Measurements from ENCODE around the gene NLRP6.

Gene NLRP6

DNA sequence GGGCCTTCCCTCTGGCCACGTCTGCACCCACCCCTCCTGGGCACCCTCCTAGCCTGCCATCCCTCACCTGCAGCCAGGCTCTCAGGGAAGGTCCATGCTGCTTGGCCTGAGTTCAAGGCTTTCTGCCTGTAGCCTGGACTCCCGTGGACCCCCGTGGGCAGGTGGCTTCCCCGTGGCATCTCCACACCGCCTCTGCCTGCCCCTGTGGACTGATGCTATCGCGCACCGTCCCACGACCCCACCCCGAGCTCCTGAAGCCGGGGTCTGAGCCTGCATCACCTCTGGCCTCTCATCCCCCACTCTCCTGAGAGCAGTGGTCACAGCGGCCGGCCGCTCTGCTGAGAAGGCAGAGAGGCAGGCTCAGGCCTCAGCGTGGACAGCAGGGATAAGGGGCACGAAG, 16.6 kb downstream of the NLRP6 start:
- DNase-seq, result no peak

DNA sequence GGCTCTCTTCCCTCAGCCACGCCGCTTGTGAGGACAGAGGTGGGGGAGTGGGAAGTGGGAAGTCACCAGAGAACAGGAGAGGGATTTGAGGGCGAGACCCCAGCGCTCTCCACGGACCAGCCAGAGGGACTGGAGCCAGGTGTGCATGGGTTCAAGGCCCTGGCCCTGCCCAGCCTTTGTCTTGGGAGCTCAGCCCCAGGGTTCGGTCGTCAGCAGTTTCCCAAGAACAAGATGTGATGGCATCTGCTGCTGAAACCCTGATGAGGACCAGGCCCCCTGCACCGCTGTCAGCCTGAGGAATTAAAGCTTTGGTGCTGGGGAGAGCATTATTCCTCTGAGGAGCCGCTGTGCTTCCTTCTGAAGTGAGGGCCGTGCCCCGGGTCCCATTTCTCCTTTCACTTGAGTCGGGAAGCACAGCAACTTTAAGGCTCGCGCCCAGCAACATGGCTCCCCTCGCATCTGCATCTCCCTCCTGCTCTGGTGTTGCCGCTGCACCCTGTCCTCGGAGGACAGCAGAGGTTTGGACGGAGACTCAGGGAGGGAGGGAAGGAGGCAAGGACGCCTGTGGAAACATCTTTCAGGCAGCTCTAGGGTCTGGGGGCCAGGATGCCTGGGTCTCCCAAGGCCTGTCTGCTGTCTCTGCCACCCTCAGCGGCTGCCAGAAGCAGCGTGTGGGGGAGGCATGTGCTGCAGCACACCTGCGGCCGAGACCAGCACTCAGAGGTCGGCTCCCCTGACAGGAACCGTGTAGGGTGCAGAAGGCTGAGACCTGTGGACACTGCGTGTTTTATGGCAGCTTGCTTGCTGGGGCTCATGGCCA, 17.4 kb downstream of the NLRP6 start:
- no peak for DNase-seq

- no peak for DNase-seq
These were observed 18.2 kb downstream of the NLRP6 start for GRCh38 chr11:296171-297050.

DNA sequence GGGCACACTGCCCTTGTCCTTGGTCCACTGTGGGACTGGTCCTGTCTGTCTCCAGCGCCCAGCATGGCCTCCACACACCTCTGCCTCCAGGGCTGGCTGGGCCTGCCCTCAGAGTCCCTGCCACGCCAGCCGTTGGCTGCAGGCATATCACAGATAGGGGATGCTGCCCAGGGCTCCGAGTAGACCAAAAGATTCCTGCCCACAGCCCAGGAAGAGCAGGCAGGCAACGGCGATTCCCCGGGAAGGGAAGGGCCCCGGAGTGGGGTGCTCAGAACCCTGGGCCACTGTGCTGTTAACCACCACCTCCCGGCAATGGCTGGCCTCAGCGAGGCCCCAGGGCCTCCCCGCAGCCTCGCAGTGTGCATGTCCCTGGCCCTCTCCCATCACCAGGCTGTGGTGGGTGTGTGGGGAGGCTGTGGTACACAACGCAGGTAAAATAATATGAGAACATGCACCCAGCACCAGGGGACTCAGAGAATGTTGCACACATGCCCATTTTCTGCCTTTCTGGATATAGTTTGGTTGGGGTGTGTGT, 18.9 kb downstream of the NLRP6 start:
- no peak for DNase-seq

GRCh38 chr11:297586-298405, 19.6 kb downstream of the NLRP6 start:
- DNase-seq, result peak; percentile 65

DNA sequence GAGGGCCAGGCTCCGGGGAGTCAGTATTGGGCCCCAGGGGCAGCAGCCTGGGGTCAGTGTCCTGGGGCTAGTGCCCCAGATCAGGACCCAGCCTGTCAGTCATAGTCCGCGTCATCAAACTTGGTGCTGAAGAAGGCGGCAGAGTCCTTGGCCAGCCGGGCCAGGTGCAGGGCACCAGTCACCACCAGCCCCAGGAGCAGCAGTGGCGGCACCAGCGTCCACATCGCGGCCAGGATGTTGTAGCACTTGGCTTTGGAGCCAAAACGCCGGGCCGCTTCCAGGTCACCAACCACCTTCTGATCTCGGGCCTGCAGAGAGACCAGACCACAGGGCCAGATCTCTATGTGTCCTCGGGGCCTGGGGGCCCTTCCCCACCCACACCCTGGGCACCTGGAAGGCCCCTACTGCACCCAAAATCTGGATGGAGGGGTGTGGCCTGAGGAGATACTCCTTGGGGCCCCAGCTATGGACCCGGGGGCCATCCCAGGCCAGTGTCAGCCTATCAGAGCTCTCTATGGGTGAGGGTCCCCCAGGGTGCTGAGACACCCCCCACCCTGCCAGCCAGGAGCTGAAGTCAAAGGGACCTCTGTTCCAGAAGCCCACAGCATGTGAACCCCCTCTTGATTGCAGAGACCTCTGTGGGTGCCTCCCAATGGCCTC, 20.3 kb downstream of the NLRP6 start:
- no peak for DNase-seq

DNA sequence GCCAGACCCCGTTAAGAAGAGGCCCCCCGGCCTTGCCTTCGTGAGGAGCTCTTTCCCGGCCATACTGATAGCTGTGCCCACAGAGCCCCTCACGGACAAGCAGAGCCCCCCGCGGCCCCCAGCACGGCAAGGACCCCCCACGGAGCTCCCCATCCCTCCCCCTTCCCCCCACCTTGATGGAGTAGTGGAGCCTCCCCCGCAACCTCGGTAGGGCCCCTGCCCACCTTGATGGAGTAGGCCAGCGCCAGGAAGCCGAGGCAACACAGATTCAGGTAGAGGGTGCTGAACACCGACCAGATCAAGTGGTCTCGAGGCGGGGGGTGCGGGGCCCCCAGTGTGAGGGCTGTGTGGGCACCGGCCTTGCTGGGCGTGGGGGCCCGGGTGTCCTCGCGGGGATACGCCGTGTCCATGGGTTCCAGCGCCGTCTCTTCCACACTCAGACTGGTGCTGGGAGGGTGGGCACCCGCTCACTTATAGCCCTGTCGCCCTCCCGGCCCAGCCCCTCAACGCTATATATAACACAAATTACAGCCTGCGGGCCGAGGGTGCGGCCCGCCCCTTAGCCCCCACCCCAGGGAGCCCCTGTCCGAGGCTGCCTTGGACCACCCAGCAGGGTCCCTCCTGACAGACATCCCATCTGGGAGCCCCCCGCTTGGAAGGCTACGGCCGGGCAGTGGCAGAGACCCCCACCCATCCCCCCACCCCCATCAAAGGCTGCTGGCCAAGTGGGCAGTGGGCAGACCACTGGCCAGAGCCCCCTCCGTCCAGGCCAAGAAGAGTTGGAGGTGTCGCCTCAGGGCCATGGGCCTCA, 21.1 kb downstream of the NLRP6 start, which contains the start of gene IFITM5:
Gene IFITM5 (minus strand): TSS at position 446 of the 811 bp plus-strand sequence. CDS start 36 bp downstream, at position 410.
- no peak for DNase-seq

- DNase-seq, result peak; percentile 67
These were observed 21.9 kb downstream of the NLRP6 start for GRCh38 chr11:299951-300735.

DNA sequence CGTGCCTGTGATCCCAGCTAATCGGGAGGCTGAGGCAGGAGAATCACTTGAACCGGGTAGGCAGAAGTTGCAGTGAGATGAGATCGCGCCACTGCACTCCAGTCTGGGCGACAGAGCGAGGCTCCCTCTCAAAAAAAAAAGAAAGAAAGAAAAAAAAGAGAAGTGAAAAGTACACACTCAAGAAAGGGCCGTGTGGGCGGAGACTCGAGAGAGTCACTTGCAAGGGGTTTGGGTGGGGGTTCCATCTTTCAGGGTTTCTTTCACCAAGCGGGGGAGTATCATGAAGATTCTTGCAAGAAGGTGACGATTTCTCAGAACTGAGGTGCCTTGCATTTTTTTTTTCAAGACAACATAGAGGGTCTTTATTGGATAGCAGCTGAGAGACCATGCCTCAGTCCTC, 25.2 kb downstream of the NLRP6 start:
- DNase-seq, result no peak

- no peak for DNase-seq
These were observed 25.9 kb downstream of the NLRP6 start for GRCh38 chr11:304061-304506.

- DNase-seq, result peak; percentile 92
These were observed 27.0 kb downstream of the NLRP6 start for GRCh38 chr11:304915-305843.

- no peak for DNase-seq
These were observed 27.6 kb downstream of the NLRP6 start for GRCh38 chr11:305844-306211.

DNA sequence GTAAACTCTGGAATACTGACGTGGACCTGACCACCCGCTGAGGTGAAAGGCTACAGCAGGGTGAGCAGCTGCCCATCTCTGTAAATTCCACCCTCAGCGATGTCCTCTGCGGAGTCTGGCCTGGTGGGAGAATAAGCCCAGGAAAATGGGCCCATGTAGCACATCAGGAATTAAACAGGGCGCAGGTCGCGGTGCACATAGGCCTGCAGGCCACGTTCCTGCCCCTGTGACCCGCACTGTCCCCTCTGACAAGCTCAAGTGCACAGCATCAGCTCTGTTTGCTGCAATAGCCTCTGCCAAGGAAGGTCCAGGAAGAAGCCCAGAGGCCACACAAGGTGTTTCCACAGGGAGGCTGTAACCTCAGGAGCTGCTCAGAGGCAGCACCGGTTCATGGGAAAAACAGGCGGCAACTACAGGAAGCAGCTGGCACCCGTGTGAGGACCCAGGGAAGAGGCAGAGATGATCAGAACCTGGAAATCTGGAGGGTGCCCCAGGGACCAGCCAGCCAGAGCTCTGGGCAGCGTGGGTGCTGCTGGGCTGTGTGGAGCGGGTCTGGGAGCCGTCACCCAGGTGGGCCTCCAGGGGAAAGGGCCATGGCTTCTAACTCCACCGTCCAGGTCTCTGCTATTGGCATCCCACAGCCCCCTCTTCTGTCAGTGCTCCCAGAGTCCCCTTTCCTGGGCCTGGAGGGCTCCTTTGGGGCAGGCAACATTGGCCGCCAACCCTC, 28.6 kb downstream of the NLRP6 start:
- DNase-seq, result no peak

GRCh38 chr11:307766-308708, 29.8 kb downstream of the NLRP6 start, which contains the start of gene IFITM2:
IFITM2 (plus strand) TSS chr11:307816; CDS start chr11:308193, 377 bp downstream.
- DNase-seq, result peak; percentile 86

DNA sequence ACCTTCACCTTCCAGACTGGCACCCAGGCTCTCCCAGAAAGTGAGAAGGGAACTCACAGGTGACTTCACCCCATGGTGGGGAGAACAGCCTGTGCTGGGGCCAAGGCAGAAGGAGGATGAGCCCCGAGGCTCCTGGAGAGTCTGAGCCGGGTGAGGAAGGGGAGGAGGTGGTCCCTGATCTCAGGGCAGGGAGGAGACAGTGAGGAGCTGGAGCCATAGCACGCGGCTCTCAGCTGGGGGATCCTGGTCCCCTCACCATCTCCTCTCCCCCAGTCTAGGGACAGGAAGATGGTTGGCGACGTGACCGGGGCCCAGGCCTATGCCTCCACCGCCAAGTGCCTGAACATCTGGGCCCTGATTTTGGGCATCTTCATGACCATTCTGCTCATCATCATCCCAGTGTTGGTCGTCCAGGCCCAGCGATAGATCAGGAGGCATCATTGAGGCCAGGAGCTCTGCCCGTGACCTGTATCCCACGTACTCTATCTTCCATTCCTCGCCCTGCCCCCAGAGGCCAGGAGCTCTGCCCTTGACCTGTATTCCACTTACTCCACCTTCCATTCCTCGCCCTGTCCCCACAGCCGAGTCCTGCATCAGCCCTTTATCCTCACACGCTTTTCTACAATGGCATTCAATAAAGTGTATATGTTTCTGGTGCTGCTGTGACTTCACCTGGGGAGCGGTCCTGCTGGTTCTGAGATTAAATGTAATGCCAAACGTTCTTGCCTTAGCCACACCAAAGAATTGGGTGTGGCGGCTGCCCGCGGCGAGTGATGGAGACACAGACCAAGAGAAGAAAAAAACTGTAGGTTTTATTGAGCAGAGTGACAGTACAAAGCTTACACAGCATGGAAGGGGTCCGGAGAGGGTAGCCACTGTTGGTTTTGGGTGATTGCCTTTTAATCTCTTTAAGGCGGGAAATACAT, 30.8 kb downstream of the NLRP6 start:
- DNase-seq, result peak; percentile 33

Measured in hematopoietic multipotent progenitor cell treated with erythropoietin and hydrocortisone succinate and interleukin-3 and kit ligand, for 4 days (in vitro differentiated cells).